GM04504 (cell line): ENCODE data around the gene SMYD3.

Source experiments
- DNase-seq: peaks from one replicate; pipeline ENCODE4 v3.0.0-alpha.2; 2012; ENCODE audit warnings: low read depth

SMYD3 gene

DNA sequence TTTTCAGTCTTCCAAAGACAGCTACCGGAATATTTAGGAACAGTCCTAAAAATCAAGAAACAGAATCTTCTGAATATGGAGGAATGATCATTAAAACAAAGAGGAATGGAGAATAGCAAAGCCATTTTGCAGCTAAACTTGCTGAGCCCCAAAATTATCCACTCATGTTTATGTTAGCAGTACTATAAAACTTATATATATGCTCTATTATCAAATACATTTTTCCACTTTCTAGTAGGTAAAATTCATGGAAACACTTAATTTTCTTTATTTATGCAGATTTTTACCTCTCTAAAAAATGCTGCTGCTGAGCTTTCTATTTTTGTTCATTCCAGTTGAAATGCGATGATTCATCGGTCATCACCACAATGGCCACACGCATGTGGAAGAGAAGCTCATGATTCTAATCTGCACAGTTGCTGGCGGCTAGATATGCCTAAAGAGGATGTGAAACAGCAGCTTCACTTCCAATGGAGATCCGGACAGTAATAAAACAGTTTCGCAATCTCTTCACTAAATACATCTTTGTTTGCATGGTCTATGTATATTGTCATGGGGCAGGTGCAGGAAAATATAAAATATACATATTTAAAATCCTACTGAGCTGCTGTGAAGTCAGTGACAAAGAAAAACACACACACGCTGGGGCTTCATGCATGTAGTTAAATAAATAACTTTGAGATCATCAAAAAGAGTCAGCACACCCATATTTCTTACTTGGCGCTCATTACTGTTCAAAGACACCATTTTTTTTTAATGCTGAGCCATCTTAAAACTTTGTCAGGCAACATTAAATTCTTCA lies 292.2 kb downstream of the SMYD3 start:
- DNase-seq = peak; percentile 86

DNA sequence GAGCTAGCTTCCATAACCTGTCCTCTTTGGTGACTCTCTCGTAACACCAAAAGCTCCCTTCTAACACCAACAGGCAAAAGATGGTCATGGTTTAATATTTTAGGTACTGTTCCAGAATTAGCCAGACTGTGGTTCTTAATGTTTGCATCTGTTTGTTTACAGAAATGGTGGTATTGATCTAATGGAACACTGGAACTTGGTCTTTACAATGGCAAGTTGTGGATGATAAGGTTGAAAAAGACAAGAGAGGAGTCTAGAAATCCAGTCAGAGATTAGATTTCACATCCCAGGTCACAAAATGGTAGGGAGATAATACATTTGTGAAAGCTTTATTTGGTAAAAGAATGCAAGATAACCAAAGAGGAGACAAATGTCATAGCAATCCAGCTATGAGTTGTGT lies 293.1 kb downstream of the SMYD3 start:
- no peak for DNase-seq

DNA sequence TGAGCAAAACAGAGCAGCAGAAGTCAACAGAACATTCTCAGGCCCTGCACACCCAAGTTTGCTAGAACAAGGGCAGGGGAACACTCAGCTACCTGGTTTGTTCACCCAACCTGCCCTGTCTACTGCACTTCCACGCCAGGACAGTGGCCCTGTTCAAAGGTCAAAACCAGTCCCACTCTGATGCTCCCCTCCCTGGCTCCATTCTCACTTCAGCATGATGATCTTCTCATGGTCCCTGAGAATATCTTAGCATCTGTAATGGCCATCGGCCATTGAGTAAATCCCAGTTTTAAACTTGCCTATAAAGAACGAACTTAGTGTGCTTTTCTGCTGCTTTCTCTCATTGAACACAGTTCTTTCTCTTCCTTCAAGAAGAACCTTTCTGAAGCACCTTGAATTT lies 293.6 kb downstream of the SMYD3 start:
- no peak for DNase-seq

DNA sequence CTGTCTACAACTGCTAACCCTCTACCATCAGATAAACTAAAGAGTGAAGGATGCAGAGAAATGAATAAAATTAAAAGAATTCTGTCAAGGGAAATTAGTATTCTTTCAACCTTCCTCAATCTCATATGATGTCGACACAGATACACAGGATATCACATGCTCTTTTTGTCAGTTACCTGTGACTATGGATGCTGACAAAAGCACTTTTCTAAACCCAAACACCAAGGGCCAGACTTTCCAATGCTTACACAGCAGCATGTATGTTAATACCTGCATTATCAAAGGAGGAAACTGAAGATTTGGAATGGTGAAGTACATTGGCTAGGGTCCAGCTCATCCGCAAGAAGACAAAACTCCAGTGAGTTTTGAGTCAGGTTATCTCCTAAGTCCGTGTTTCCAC lies 294.0 kb downstream of the SMYD3 start:
- DNase-seq = no peak

DNA sequence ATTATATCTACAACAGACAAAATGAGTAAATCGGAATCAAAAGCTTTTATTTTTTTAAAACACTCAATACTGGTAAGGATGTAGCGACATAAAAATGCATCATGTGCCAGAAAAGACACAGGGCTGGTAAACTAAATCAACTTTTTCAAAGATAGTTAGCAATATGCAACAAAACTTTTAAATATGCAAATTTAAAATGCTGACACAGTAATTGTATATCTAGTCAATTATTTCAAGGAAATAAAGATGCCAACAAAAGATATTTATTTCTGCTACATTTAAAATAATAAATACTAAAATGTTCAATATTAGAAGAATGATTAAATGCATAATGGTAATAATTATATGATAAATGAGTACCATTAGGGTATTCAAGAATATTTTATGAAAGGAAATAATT lies 295.1 kb downstream of the SMYD3 start:
- DNase-seq = no peak

DNA sequence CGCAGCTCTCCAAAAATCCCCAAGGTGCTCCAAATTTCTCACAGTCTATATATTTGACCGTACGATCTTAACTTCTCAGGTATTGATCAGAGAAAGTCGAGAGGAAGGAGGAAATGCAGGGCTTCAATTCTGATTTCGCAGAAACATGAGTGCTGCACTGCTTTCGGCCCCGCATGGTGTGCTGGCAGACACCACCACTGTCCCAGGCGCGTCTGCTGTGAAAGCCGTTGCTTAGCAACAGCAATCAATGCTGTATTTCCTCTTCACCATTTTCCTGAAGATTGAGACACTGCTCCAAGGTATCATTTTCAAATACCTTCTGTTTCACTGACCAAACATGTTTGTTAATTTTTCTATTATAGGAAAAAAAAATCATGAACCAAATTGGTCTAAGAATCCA lies 296.3 kb downstream of the SMYD3 start:
- no peak for DNase-seq

DNA sequence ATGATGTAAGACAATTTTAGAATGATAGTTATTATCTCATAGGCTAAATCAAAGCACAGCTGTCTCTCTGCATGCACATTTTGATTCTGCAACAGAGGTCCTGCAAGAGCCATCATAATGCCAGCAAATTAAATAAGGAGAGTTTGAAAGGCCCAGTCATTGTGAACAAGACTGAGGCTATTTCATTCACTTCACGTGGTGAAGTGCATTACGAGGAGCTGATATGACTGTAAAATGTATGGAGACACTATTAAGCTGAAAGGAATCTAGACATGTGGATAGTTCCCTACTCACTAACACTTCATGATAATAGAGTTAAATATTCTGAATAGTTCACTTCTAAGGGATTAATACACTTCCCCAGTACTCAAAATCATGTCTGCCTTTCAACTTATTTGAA lies 299.0 kb downstream of the SMYD3 start:
- no peak for DNase-seq

DNA sequence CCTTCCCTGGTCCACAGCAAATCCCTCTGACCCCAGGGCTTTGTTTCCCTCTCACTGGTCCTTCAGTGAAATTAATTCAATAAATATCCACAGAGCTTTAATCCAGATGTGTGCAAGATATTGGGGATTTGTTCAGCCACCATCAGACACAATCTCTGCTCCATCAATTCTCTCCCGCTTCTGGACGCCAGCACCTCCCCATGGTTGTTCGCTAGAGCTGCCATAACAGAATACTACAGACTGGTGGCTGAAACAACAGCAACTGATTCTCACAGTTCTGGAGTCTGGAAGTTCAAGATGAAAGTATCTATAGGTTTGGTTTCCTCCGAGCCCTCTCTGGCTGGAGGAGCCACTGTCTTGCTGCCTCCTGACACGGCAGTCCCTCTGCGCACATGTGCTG lies 303.9 kb downstream of the SMYD3 start:
- no peak for DNase-seq

DNA sequence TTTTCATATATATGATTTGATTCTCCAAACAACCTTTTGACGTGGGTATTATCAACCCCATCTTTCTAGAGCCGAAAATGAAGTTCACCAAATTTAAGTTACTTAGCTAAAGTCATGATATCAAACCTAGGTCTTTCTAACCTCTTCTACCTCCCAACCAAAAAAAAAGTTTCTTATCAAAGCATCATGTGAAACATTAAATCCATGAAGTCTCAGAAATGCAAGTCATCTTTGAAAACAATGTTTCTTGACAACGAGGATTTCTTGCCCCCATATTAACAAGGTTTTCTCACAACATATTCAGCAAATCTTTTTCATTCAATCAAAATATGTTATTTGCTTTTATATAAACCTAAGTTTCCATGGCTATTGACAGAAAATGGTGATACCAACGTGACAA lies 306.3 kb downstream of the SMYD3 start:
- DNase-seq = no peak

DNA sequence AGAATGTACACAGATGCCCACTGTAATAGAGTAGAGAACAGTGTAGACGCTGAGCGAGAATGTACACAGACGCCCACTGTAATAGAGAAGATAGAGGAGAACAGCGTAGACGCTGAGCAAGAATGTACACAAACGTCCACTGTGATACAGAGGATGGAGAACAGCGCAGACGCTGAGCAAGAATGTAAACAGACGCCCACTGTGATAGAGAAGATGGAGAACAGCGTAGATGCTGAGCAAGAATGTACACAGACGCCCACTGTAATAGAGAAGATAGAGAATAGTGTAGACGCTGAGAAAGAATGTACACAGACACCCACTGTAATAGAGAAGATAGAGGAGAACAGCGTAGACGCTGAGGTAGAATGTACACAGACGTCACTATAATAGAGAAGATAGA lies 306.9 kb downstream of the SMYD3 start:
- DNase-seq = no peak

DNA sequence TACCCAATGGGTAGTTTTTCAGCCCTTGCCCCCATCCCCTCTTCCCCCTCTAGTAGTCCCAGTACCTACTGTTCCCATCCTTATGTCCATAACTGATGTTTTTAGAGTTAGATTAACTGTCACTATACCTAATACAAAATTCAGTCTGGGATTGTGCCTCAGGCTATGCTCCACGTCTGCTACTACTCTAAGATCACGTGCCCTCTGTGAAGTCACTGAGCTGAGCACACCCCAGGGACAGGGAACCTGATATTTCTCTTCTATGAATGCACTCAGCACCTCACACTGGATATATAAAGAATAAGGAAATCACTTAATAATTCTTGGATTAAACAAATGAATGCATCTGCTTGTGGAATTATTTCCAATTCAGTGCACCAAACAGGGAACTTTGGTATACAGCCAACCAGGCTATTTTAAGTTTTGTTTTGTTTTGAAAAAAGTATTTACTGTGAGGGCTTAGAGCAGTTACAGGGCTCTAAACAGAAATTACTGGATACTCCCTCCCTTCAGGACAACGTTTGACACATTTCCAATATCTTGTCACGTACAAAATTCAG lies 307.9 kb downstream of the SMYD3 start:
- DNase-seq = peak; percentile 36

DNA sequence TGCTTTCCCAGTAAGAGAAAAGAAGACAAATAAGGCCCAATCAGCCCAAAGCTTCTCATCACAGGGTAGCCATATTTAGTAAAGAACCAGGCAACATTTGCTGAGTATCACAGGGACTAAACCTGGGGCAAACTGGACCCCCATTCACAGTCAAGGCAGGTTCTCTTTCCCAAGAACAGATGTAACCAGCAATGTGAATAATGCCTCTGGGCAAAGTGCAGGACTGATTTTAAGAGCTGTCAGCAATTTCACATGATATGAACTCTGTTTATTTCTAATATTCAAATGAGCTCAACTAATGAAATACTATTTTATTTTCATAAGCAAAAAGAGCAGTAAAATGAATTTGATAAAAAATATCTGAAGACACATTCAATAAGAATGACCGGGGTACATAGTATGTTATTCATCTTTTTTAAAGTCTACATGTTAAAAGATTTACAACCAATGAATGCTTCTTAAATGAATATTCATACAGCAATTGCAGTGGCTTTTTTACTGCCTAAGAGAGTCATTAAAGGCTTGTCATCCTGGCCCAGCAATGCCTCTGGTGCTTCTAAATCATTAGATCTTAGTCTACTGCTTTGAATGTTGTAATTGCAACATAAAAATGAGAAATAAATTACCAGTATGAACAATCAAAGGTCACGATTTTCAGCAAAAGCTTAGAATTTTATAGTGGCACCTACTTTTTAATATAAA lies 308.8 kb downstream of the SMYD3 start:
- DNase-seq = peak; percentile 67

DNA sequence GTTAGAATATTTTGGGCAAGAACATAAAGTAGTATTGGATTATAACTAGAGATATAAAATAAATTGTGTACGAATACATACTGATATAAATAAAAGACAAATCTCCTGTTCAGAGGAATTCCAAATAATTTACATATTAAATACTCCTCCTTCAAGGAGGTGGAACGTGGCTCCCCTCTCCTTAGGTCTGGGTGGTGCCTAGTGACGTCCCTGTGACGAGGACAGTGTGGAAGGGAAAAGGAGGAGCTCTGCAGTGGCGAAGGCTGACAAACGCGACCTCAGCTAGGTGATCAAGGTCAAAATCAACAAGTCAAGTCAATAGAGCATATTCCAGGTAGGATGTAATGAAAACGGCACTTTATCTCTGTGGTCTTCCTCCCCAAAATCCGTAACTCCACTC lies 310.0 kb downstream of the SMYD3 start:
- no peak for DNase-seq

DNA sequence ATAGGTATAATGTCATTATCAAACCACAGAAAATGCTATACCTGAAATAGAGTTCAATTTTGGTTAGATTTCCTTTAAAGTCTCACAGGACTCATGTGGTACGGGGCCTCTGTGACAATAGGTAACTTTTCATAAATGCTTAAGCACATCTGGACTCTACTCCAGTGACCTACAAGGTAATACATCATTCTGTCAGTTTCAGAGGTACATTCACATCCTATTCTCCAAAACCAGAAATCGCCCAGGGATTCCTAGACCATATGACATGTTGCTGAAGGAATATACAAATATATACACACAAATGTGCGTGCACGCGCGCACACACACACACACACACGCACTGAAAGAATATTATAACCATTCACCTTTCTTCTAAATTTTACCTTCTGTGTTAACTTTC lies 311.8 kb downstream of the SMYD3 start:
- DNase-seq = no peak

DNA sequence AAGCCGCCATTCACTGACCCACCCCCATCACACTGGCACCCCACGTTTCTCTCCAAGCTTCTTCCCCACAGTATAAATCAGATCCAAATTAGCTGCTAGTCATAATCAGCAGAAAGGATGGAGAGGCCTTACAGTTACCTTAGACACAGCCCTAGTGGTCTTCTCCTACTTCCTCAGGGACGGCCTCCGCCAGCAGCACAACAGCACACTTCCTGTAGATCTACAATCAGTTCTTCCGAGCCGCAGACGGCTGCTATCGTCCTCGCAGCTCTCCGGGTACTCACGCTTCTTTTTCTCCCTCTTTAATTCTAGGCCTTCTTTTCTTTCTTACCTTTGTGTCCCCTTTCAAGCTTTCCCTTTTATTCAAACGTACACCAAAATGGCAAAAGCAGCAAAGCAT lies 313.5 kb downstream of the SMYD3 start:
- DNase-seq = no peak

DNA sequence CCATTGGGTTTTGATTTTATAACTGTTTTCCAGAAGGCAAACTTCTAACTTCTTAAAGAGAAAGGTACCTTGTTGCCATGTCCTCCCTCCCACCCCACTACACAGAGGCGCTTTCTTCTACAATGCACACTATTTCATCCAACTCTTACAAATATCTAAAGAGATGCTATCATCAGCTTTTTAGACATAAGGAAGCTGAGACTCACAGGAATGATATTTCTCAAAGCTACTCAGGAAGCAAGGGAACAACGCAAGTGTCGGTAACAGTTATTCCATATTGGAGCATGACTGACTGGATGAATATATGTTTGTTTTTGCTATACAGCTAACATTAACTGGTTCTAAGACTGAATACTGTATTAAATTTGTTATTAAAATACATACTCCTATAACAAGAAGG lies 318.0 kb downstream of the SMYD3 start:
- no peak for DNase-seq

DNA sequence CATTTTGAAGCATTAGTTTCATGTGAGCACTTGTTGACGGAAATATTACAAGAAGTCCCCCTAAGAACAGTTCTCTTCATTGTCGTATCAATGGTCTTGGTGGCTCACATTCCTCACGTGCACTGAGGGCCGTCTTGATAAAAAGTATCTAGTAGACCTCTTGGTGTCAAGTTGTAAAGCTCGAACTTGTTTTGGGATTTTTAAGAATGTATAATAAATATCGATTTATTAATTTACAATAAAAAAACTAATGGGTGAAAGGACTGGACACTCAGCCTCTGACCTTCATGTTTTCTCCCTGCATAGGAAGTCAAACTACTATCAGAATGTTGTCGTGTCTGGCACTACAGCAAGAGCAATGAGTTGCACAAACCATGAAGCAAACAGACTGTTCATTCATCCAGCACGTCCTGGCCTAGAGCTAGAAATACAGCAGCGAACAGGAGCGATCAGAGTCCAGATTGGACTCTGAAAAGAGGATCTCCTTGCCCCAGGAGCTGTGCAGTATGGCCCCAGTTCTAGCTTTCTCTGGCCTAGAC lies 319.2 kb downstream of the SMYD3 start:
- no peak for DNase-seq

DNA sequence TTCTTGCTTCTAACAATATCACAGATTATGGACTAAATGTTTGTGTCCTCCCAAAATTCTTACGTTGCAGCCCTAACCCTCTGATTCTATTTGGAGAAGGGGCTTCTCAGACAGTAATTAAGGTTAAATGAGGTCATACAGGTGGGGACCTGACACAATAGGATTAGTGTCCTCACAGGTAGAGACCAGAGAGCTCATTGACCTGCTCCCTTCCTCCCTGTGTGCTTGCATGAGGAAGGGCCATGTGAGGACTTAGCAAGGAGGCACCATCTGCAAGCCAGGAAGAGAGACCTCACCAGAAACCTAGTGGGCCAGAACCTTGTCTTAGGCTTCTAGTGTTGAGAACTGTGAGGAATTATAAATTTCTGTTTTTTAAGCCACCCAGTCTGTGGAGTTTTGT lies 322.6 kb downstream of the SMYD3 start:
- no peak for DNase-seq

DNA sequence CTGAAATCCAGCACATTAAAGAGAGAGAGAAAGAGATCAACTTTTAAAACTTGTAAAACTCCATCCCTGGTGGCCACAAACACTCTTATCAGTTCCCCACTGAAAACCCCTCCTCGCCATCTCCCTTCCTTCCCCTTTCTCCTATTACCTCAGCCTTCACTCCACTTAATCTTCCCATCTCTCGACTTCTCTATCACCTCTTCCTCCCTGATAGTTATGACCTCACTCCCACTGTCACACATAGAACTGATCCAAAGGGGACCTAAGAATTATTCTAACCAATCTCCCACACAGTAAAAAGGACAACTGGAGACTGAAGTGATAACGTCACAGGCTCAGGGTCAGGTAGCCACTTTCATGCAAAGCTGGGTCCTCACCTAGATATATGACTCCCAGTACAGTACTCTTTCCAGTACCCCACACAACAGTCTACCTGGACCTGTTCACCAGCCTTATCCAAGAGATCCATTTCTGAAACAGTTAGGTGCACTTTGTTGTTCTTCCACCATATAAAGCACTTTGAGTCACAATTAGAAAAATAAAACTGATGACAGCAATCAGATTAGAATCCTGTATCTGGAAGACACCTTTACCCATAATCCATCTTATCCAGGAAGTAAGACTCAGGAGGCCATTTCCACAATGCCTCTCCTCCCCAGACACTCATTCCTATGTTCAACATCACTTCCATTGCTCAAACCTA lies 324.8 kb downstream of the SMYD3 start:
- DNase-seq = no peak

DNA sequence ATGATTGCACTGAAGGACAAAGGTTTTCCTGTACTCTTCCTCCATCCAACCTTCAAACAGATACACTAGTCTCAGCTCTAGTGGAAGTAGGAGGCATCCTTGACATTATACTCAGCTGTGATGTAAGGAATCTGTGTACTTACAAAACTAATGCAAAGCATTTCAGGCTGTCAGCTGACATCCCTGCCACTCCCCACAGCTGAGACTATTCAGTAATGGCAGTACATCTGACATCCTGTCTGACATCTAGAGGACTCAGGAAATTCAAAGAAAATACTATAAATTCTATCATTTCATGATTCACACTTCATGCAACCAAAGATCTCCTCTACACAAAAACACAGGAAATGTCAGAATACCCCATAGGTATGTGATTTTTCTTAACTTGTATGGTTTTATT lies 325.8 kb downstream of the SMYD3 start:
- DNase-seq = no peak

DNA sequence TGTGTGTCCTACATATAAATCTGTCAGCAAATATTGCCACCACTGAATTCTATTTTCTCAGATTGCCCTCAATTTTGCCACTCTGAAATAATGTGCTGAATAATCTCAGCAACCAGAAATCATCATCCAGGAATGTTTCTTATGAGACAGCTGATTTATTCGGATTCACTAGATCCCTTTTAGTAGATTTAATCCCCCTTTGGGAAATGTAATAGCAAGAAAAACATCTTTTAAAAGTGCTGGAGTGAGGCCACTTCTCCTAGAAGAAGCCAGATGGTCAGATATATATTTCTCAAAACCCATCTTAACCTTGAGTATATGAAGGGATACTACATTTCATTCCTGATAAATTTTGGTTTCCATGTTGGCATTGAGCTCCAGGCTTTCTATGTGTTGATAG lies 327.7 kb downstream of the SMYD3 start:
- no peak for DNase-seq

DNA sequence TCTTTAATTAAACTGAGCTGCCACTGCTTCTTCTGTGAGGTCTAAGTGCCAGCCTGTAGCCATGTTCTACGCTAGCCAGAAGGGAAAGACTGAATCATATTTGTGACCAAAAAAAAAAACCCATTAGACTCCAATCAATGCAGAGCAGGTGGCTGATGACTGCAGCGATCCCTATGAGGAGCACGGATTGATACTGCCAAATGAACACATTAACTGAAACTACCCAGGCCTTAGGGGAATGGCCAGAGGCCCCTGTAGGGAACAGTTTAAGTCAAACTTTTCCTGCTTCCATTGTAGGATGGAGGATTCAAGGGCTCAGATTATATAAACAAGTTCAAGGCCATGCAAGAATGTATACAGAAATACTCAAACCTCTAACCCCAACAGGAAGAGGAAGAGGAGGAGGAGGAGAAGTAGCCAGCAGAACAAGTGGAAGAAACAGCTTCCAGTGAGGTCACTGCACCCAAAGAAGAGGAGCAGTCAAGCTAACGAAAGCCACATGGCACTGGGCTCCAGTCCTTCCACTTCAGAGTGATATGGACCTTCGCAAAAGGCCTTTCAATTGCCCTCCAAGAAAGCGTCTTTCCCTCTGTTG lies 328.3 kb downstream of the SMYD3 start:
- DNase-seq = no peak
